H7 (cell line): ENCODE results near the gene TBXA2R. TPM values are rescaled to one million over a fixed set of nuclear protein-coding genes. Genes with fewer than 3 reads are reported as not detected.

Experiments used
- DNase-seq: peaks from one replicate; pipeline ENCODE4 v3.0.0; 2012
- H3K27me3 ChIP-seq: 2 replicates; pipeline ENCODE4 v1.6.0; 2011; ENCODE audit warnings: mild to moderate bottlenecking, low read length; ENCODE audit not compliant: control insufficient read depth, insufficient read depth
- H3K36me3 ChIP-seq: replicated peaks from 2 replicates; pipeline ENCODE4 v1.5.1; 2011; ENCODE audit warnings: low read length; ENCODE audit not compliant: control insufficient read depth, insufficient read depth
- H3K4me3 ChIP-seq: 2 replicates; pipeline ENCODE4 v1.5.1; 2011; ENCODE audit warnings: low read depth, mild to moderate bottlenecking, control low read depth, low read length, moderate library complexity; ENCODE audit not compliant: insufficient read depth
- total RNA-seq: library from RNA; depleted of rRNA; stranded (reverse); fragments of >200 nt; shearing (Covaris generic); gene quantifications from 2 replicates; pipeline ENCODE4 v1.2.3, GENCODE V29; 2014

TBXA2R gene
- total RNA-seq, 1 experiment from 2014 or later = 0.45 TPM

- Histone ChIP-seq H3K4me3 (no peak overlapping the region), H3K36me3 (0 out of 2 replicates have a peak, but pooled peaks cover 3% of the 10 kb centered on the region), H3K27me3 (no peaks in the 10 kb centered on the region)
- DNase-seq = no peak
Measured at GRCh38 chr19:3618811-3619630, 12.3 kb upstream of the TBXA2R start.

GRCh38 chr19:3618144-3618810 is 11.6 kb upstream of the TBXA2R start:
- peak; percentile 99 for DNase-seq
- Histone ChIP-seq H3K4me3 (no peak overlapping the region), H3K36me3 (0 out of 2 replicates have a peak, but pooled peaks cover 1% of the 10 kb centered on the region)

GRCh38 chr19:3617463-3617862 is 10.8 kb upstream of the TBXA2R start:
- Histone ChIP-seq H3K27me3 (no peaks in the 10 kb centered on the region), H3K36me3 (0 out of 2 replicates have a peak, but pooled peaks cover 1% of the 10 kb centered on the region), H3K4me3 (no peak overlapping the region)
- DNase-seq = no peak

More at GRCh38 chr19:3618144-3618810, 11.6 kb upstream of the TBXA2R start:
- no peaks in the 10 kb centered on the region for H3K27me3 ChIP-seq

- Histone ChIP-seq H3K4me3 (no peak overlapping the region), H3K36me3 (no peaks in the 10 kb centered on the region; the same call in 1 of the 2 replicates), H3K27me3 (no peaks in the 10 kb centered on the region)
- DNase-seq = no peak
Measured at GRCh38 chr19:3615524-3616135, 9.0 kb upstream of the TBXA2R start.

- H3K27me3 ChIP-seq = no peaks in the 10 kb centered on the region
Measured at GRCh38 chr19:3614858-3615505, 8.3 kb upstream of the TBXA2R start.

GRCh38 chr19:3613818-3614661 is 7.4 kb upstream of the TBXA2R start:
- Histone ChIP-seq H3K27me3 (no peaks in the 10 kb centered on the region), H3K36me3 (peaks cover 1% of the 10 kb centered on the region; the same call in 1 of the 2 replicates), H3K4me3 (no peak overlapping the region)
- DNase-seq = no peak

More at GRCh38 chr19:3614858-3615505, 8.3 kb upstream of the TBXA2R start:
- no peak overlapping the region for H3K4me3 ChIP-seq
- DNase-seq = no peak
- peaks cover 1% of the 10 kb centered on the region; the same call in 1 of the 2 replicates for H3K36me3 ChIP-seq

- DNase-seq = peak; percentile 98
- no peak overlapping the region for H3K4me3 ChIP-seq
Measured at GRCh38 chr19:3612901-3613741, 6.4 kb upstream of the TBXA2R start.

GRCh38 chr19:3612330-3612729 is 5.7 kb upstream of the TBXA2R start:
- H3K27me3 ChIP-seq = no peaks in the 10 kb centered on the region

More at GRCh38 chr19:3612901-3613741, 6.4 kb upstream of the TBXA2R start:
- no peaks in the 10 kb centered on the region for H3K27me3 ChIP-seq
- peaks cover 1% of the 10 kb centered on the region; the same call in 1 of the 2 replicates for H3K36me3 ChIP-seq

GRCh38 chr19:3611841-3612240 is 5.2 kb upstream of the TBXA2R start:
- H3K27me3 ChIP-seq = no peaks in the 10 kb centered on the region; the same call in 1 of the 2 replicates
- no peak for DNase-seq
- H3K36me3 ChIP-seq = peaks cover 1% of the 10 kb centered on the region; the same call in 1 of the 2 replicates
- no peak overlapping the region for H3K4me3 ChIP-seq

More at GRCh38 chr19:3612330-3612729, 5.7 kb upstream of the TBXA2R start:
- no peak overlapping the region for H3K4me3 ChIP-seq
- DNase-seq = no peak
- H3K36me3 ChIP-seq = peaks cover 1% of the 10 kb centered on the region; the same call in 1 of the 2 replicates

- no peak for DNase-seq
- no peak overlapping the region for H3K4me3 ChIP-seq
- peaks cover 3% of the 10 kb centered on the region; the same call in 1 of the 2 replicates for H3K27me3 ChIP-seq
- H3K36me3 ChIP-seq = peaks cover 1% of the 10 kb centered on the region; the same call in 1 of the 2 replicates
Measured at GRCh38 chr19:3610745-3611717, 4.4 kb upstream of the TBXA2R start.

GRCh38 chr19:3609779-3610719 is 3.4 kb upstream of the TBXA2R start:
- H3K27me3 ChIP-seq = peaks cover 6% of the 10 kb centered on the region
- no peak overlapping the region for H3K4me3 ChIP-seq
- peaks cover 1% of the 10 kb centered on the region; the same call in 1 of the 2 replicates for H3K36me3 ChIP-seq
- no peak for DNase-seq
